OCI-LY1 (cell line): ENCODE results near the gene FBL.

ENCODE experiments used
- CTCF ChIP-seq: fragments of 200-600 bp; sonication (generic), shearing (Covaris generic); IDR thresholded peaks from 2 replicates; pipeline ENCODE4 v1.5.1; 2017; ENCODE audit warnings: mild to moderate bottlenecking, antibody characterized with exemption, low read length, moderate library complexity, mixed read lengths
- EZH2 ChIP-seq: fragments of 200-600 bp; sonication (generic), shearing (Covaris generic); IDR thresholded peaks from 2 replicates; pipeline ENCODE4 v1.8.0; 2017; ENCODE audit warnings: borderline replicate concordance, mixed run types, mild to moderate bottlenecking, antibody characterized with exemption, low read length, moderate library complexity, mixed read lengths

GRCh38 chr19:39841041-39841440, 5.1 kb downstream of the FBL start:
- no peak for TF ChIP-seq EZH2
- no peak for TF ChIP-seq CTCF
